GM18507 (cell line): Measurements from ENCODE around the gene TENM4.

Experiments
- DNase-seq: peaks from one replicate; pipeline ENCODE4 v3.0.0; 2011; ENCODE audit warnings: low read depth; ENCODE audit not compliant: insufficient read length; ENCODE audit errors: extremely low spot score
- FAIRE-seq: peaks from 2 replicates; lab custom pipeline; 2011; peaks lifted over from hg19 to GRCh38; lab: Jason Lieb, UNC

TENM4 gene

GRCh38 chr11:79087238-79087960 is 353.4 kb downstream of the TENM4 start:
- FAIRE-seq, result no peak
- no peak for DNase-seq

GRCh38 chr11:79086056-79086455 is 354.8 kb downstream of the TENM4 start:
- DNase-seq (no peak), FAIRE-seq (no peak)

- DNase-seq (no peak), FAIRE-seq (no peak)
Observed at GRCh38 chr11:79084382-79084781, 356.4 kb downstream of the TENM4 start.

- no peak for FAIRE-seq
- no peak for DNase-seq
Observed at GRCh38 chr11:79083352-79083751, 357.5 kb downstream of the TENM4 start.

GRCh38 chr11:79082907-79083306 is 357.9 kb downstream of the TENM4 start:
- no peak for FAIRE-seq
- no peak for DNase-seq

- no peak for FAIRE-seq
- DNase-seq, result no peak
Observed at GRCh38 chr11:79082280-79082679, 358.6 kb downstream of the TENM4 start.

- FAIRE-seq (no peak), DNase-seq (no peak)
Observed at GRCh38 chr11:79081471-79082031, 359.3 kb downstream of the TENM4 start.

GRCh38 chr11:79080551-79080950 is 360.3 kb downstream of the TENM4 start:
- no peak for FAIRE-seq
- no peak for DNase-seq

- DNase-seq (no peak), FAIRE-seq (no peak)
Observed at GRCh38 chr11:79078999-79079398, 361.8 kb downstream of the TENM4 start.

- FAIRE-seq (no peak), DNase-seq (no peak)
Observed at GRCh38 chr11:79078456-79078855, 362.4 kb downstream of the TENM4 start.

GRCh38 chr11:79077702-79078330 is 363.0 kb downstream of the TENM4 start:
- DNase-seq (no peak), FAIRE-seq (no peak)

GRCh38 chr11:79076526-79077115 is 364.2 kb downstream of the TENM4 start:
- FAIRE-seq, result no peak
- peak; percentile 9 for DNase-seq

GRCh38 chr11:79074547-79074946 is 366.3 kb downstream of the TENM4 start:
- FAIRE-seq (no peak), DNase-seq (no peak)

GRCh38 chr11:79071190-79071589 is 369.6 kb downstream of the TENM4 start:
- FAIRE-seq, result no peak
- no peak for DNase-seq

- no peak for DNase-seq
- FAIRE-seq, result no peak
Observed at GRCh38 chr11:79070518-79070917, 370.3 kb downstream of the TENM4 start.

GRCh38 chr11:79069504-79069903 is 371.3 kb downstream of the TENM4 start:
- no peak for FAIRE-seq

GRCh38 chr11:79068356-79068755 is 372.5 kb downstream of the TENM4 start:
- DNase-seq (no peak), FAIRE-seq (no peak)

More at GRCh38 chr11:79069504-79069903, 371.3 kb downstream of the TENM4 start:
- no peak for DNase-seq

- no peak for DNase-seq
- no peak for FAIRE-seq
Observed at GRCh38 chr11:79067352-79067679, 373.5 kb downstream of the TENM4 start.

GRCh38 chr11:79066456-79067351 is 374.1 kb downstream of the TENM4 start:
- FAIRE-seq, result no peak
- no peak for DNase-seq
